ENCODE data around the gene DGKH.
"Not testable (repeated sequence)": the region's sequence is repeated elsewhere in the genome, so short reads cannot be mapped to it uniquely, and the experiment has no call there.

The DGKH gene

GRCh38 chr13:42071672-42072419, 23.4 kb downstream of the DGKH start:
- no peak for DNase-seq

- no peak for DNase-seq
These were observed 25.2 kb downstream of the DGKH start for GRCh38 chr13:42073683-42074082.

GRCh38 chr13:42075517-42075916, 27.1 kb downstream of the DGKH start:
- DNase-seq = no peak

GRCh38 chr13:42076309-42076713, 27.9 kb downstream of the DGKH start:
- DNase-seq = no peak

GRCh38 chr13:42078128-42078808, 29.8 kb downstream of the DGKH start:
- DNase-seq = no peak

- no peak for DNase-seq
These were observed 34.8 kb downstream of the DGKH start for GRCh38 chr13:42083138-42083770.

- no peak for DNase-seq
These were observed 36.3 kb downstream of the DGKH start for GRCh38 chr13:42084722-42085121.

- DNase-seq = no peak
These were observed 38.1 kb downstream of the DGKH start for GRCh38 chr13:42086582-42086981.

GRCh38 chr13:42094516-42095040, 46.1 kb downstream of the DGKH start:
- no peak for DNase-seq

- DNase-seq = not testable (repeated sequence)
These were observed 47.8 kb downstream of the DGKH start for GRCh38 chr13:42096222-42096621.

- no peak for DNase-seq
These were observed 51.7 kb downstream of the DGKH start for GRCh38 chr13:42099962-42100675.

GRCh38 chr13:42100960-42101359, 52.5 kb downstream of the DGKH start:
- DNase-seq = no peak

GRCh38 chr13:42101821-42102585, 53.6 kb downstream of the DGKH start:
- DNase-seq = no peak

GRCh38 chr13:42102961-42103865, 54.8 kb downstream of the DGKH start:
- DNase-seq = no peak

GRCh38 chr13:42106998-42107397, 58.5 kb downstream of the DGKH start:
- DNase-seq = no peak

- DNase-seq = no peak
These were observed 59.0 kb downstream of the DGKH start for GRCh38 chr13:42107421-42107820.

GRCh38 chr13:42108217-42108616, 59.8 kb downstream of the DGKH start:
- no peak for DNase-seq

GRCh38 chr13:42109957-42110356, 61.5 kb downstream of the DGKH start:
- no peak for DNase-seq

GRCh38 chr13:42110410-42111155, 62.1 kb downstream of the DGKH start:
- peak; percentile 73 for DNase-seq

GRCh38 chr13:42112864-42113263, 64.4 kb downstream of the DGKH start:
- DNase-seq = no peak

Measured in NCI-H1694 treated with DMSO at 0.1 percent for 48 hours (cell line).